Measurements from ENCODE around the gene PRMT3. TPM values are rescaled to one million over a fixed set of nuclear protein-coding genes. Genes with fewer than 3 reads are reported as not detected.
A peak's percentile ranks its signal among the peaks of the same experiment; 100 is the strongest.

PRMT3 gene
- total RNA-seq, 1 donor from 2014 or later = 10.2 TPM

GRCh38 chr11:20518323-20518834 lies 130.9 kb downstream of the PRMT3 start:
- no peaks in the 10 kb centered on the region for H3K4me1 ChIP-seq
- intact Hi-C loops (cut with DNase I) = no loop called here
- peak; percentile 60 for DNase-seq
- no peaks in the 10 kb centered on the region for H3K9me3 ChIP-seq
- ATAC-seq = peak; percentile 86
- no peak overlapping the region for H3K4me3 ChIP-seq
- no peaks in the 10 kb centered on the region for H3K36me3 ChIP-seq
- H3K27ac ChIP-seq = no peak overlapping the region
- TF ChIP-seq CTCF (IDR thresholded peaks at IDR 0.05) = no peak
- H3K27me3 ChIP-seq = no peaks in the 10 kb centered on the region

DNA sequence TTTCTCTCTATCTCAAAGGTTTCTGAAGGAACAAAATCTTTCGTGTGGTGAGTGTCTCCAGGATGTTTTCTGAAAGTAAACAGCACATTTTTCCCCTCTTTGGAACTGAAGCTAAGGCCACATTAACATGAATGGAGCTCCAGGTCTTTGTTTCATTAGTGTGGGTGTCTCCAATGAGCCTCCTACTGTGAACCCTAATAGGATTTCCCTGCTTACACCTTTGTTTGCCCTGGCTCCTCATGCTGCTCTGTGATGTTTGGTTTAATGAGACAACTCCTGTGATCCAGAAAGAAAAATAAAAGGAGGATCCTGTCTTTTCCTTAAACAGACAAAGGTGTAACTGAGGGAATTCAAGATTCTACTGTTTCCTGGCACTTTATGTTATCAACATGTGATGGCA lies 135.0 kb downstream of the PRMT3 start:
- H3K36me3 ChIP-seq = no peaks in the 10 kb centered on the region
- H3K9me3 ChIP-seq = no peaks in the 10 kb centered on the region
- H3K27ac ChIP-seq = no peak overlapping the region
- no peaks in the 10 kb centered on the region for H3K4me1 ChIP-seq
- no peak for TF ChIP-seq CTCF (IDR thresholded peaks at IDR 0.05)
- DNase-seq = no peak
- H3K4me3 ChIP-seq = no peak overlapping the region
- no peaks in the 10 kb centered on the region for H3K27me3 ChIP-seq
- intact Hi-C loops (cut with DNase I) = no loop called here
- no peak for ATAC-seq

DNA sequence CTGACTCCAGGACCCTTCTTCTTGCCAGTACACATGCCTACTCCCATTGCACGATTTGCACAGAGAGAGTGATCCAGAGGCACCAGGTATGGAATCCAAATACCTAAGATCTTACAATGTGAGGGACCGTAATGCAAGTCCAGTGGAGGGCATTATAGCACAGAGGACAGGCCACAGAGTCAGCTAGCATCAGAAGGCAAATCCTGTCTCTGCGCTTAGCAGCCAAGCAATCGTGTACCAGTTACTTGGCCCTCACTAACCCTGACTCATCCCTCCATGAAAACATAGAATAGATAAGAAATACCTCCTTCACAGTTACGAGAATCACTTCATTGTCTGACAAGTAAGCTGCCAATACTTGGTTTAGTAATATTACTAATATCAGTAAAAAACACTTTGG lies 142.2 kb downstream of the PRMT3 start:
- no peaks in the 10 kb centered on the region for H3K9me3 ChIP-seq
- no peaks in the 10 kb centered on the region for H3K36me3 ChIP-seq
- ATAC-seq (no peak), DNase-seq (no peak)
- no peak overlapping the region for H3K27ac ChIP-seq
- TF ChIP-seq CTCF (IDR thresholded peaks at IDR 0.05) = no peak
- H3K27me3 ChIP-seq = no peaks in the 10 kb centered on the region
- no peak overlapping the region for H3K4me3 ChIP-seq
- intact Hi-C loops (cut with DNase I) = no loop called here
- H3K4me1 ChIP-seq = no peaks in the 10 kb centered on the region

- ATAC-seq (no peak), DNase-seq (no peak)
- H3K4me3 ChIP-seq = no peak overlapping the region
- H3K9me3 ChIP-seq = no peaks in the 10 kb centered on the region
- H3K36me3 ChIP-seq = no peaks in the 10 kb centered on the region
- no peak overlapping the region for H3K27ac ChIP-seq
- intact Hi-C loops (cut with DNase I) = no loop called here
- H3K4me1 ChIP-seq = no peaks in the 10 kb centered on the region
- no peak for TF ChIP-seq CTCF (IDR thresholded peaks at IDR 0.05)
- H3K27me3 ChIP-seq = no peaks in the 10 kb centered on the region
These were observed 143.6 kb downstream of the PRMT3 start for GRCh38 chr11:20530942-20531703.

DNA sequence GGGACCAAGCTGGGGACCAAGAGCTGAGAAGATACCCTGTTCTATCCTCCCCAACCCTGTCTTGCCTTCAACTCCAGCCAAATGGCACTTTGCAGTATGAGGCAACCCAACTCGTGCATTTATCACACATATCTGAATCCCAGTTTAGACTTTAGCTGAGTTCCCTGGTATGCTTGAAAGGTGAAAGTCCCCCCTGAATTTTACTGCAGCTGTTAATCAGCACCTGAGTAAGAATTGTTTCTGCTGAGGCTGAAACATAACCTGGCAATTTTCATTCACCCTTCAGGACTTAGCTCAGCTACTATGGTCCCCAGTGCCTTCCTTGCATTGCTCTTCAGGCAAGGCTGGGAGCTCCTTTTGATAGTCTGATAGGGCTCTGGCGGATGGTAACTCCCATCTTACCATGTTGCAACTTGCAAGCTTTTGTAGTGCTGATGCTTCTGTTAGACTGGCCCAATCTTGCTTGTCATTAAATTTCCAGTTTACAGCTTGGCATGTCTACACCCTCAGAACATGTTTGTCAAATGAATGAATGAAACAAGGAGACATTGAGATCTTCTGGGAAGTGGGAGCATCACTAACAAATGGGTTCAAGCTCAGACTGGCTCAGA lies 147.9 kb downstream of the PRMT3 start:
- intact Hi-C loops (cut with DNase I) = no loop called here
- Histone ChIP-seq H3K4me1 (no peaks in the 10 kb centered on the region), H3K36me3 (no peaks in the 10 kb centered on the region), H3K4me3 (no peak overlapping the region), H3K27me3 (no peaks in the 10 kb centered on the region), H3K9me3 (no peaks in the 10 kb centered on the region), H3K27ac (no peak overlapping the region)
- TF ChIP-seq CTCF (IDR thresholded peaks at IDR 0.05) = no peak
- no peak for ATAC-seq
- no peak for DNase-seq

Data from upper lobe of right lung (tissue), 1 donor.